Hippocampal formation (tissue), 2 donors: ENCODE results near the gene SVIP.
A peak's percentile ranks its signal among the peaks of the same experiment; 100 is the strongest.

Experiments used
- DNase-seq, 2 donors: peaks; one replicate each; lab custom pipeline; 2025; lab: John Stamatoyannopoulos, UW

The SVIP gene

GRCh38 chr11:22792497-22792896 lies 37.1 kb downstream of the SVIP start:
- peak; percentile 42 to 85 for DNase-seq

GRCh38 chr11:22787551-22788162 lies 41.9 kb downstream of the SVIP start:
- peak in 1 of 2 donors; percentile 73 for DNase-seq

GRCh38 chr11:22787055-22787454 lies 42.5 kb downstream of the SVIP start:
- DNase-seq = no peak

- DNase-seq = no peak
Measured at GRCh38 chr11:22786475-22786874, 43.1 kb downstream of the SVIP start.

- no peak for DNase-seq
Measured at GRCh38 chr11:22785251-22785650, 44.4 kb downstream of the SVIP start.

- no peak for DNase-seq
Measured at GRCh38 chr11:22780952-22781593, 48.5 kb downstream of the SVIP start.

GRCh38 chr11:22779850-22780249 lies 49.8 kb downstream of the SVIP start:
- DNase-seq = no peak

- peak in 1 of 2 donors; percentile 53 for DNase-seq
Measured at GRCh38 chr11:22778642-22779041, 51.0 kb downstream of the SVIP start.

- DNase-seq = no peak
Measured at GRCh38 chr11:22775248-22775647, 54.4 kb downstream of the SVIP start.

- DNase-seq = no peak
Measured at GRCh38 chr11:22774716-22775115, 54.9 kb downstream of the SVIP start.

- DNase-seq = no peak
Measured at GRCh38 chr11:22769081-22769480, 60.5 kb downstream of the SVIP start.
